Activated naive CD8-positive, alpha-beta T cell treated with anti-CD3 and anti-CD28 coated beads, Interleukin-2, amount 10 ng/mL, durations not matched to agents 7 days and 5 days (primary cell): Measurements from ENCODE around the gene ANO4. TPM values are rescaled to one million over a fixed set of nuclear protein-coding genes. Genes with fewer than 3 reads are reported as not detected.
"Not testable (repeated sequence)": the region's sequence is repeated elsewhere in the genome, so short reads cannot be mapped to it uniquely, and the experiment has no call there.

Experiments used
- ATAC-seq: fragments of 150-1000 bp; cut with Tn5 transposase; one replicate; pipeline ENCODE4 v1.10.0; 2021; ENCODE audit warnings: low read depth, moderate library complexity
- POLR2A ChIA-PET: fragments of 350-600 bp; sonication (Branson Sonifier 250); formaldehyde crosslinking; loops from one replicate; lab custom pipeline; 2021; ENCODE audit warnings: antibody characterized with exemption; lab: Charles Lee
- DNase-seq: peaks from one replicate; pipeline ENCODE4 v3.0.0; 2021
- H3K27ac Mint-ChIP-seq: one replicate; pipeline ENCODE4 v1.8.0; 2022; ENCODE audit warnings: mild to moderate bottlenecking, mixed read lengths
- H3K27me3 Mint-ChIP-seq: one replicate; pipeline ENCODE4 v1.8.0; 2022; ENCODE audit warnings: mild to moderate bottlenecking, moderate library complexity, mixed read lengths
- H3K36me3 Mint-ChIP-seq: one replicate; pipeline ENCODE4 v1.8.0; 2021; ENCODE audit warnings: mild to moderate bottlenecking, mixed read lengths
- H3K4me1 Mint-ChIP-seq: one replicate; pipeline ENCODE4 v1.8.0; 2021; ENCODE audit warnings: mixed read lengths
- H3K4me3 Mint-ChIP-seq: one replicate; pipeline ENCODE4 v1.8.0; 2022; ENCODE audit warnings: mild to moderate bottlenecking, moderate library complexity, mixed read lengths
- H3K9me3 Mint-ChIP-seq: one replicate; pipeline ENCODE4 v1.8.0; 2021; ENCODE audit warnings: mixed read lengths
- total RNA-seq, 2 experiments: library from RNA; stranded (reverse); gene quantifications; one replicate each; pipeline ENCODE4 v1.2.3, GENCODE V29; 2021

ANO4 gene
- total RNA-seq, 2 experiments from 2014 or later: not detected

DNA sequence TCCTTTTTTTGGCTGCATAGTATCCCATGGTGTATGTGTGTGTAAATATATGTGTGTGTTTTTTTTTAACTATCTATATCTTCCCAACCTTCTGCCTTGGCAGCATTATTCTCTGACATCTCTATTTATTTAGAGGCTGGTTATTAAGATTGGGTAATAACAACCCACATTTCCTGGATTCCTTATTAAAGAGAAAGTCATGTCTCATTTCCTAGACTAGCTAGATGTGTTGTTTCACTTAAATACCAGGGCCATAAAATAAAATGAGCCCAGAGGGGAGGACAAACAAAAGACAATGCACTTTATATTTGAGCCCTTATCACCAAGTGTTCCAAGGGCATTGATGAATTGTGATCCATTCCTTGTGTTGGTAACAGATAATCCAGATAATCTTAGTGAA lies 246.4 kb downstream of the ANO4 start:
- no peak overlapping the region for H3K4me3 Mint-ChIP-seq
- no peaks in the 10 kb centered on the region for H3K27me3 Mint-ChIP-seq
- POLR2A ChIA-PET: no interaction called here
- DNase-seq (no peak), ATAC-seq (no peak)
- H3K27ac Mint-ChIP-seq: no peak overlapping the region
- no peaks in the 10 kb centered on the region for H3K4me1 Mint-ChIP-seq
- H3K36me3 Mint-ChIP-seq: no peaks in the 10 kb centered on the region
- peaks cover 1% of the 10 kb centered on the region for H3K9me3 Mint-ChIP-seq

DNA sequence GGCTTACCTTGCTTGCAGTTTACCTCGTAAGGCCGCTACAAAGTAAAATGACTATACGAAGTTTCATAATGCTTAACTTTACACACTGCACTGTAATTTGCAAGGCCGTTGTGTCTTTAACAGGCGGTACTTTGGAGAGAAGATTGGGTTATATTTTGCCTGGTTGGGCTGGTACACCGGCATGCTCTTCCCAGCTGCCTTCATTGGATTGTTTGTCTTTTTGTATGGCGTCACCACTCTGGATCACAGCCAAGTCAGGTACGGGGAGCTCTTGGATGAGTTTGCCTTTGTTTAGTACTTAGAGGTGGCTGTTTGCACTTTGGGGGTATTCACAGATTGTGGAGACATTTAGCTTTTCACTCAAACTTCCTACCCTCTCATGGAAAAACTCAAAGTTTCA lies 247.6 kb downstream of the ANO4 start:
- H3K27ac Mint-ChIP-seq: no peak overlapping the region
- POLR2A ChIA-PET: no interaction called here
- H3K9me3 Mint-ChIP-seq: no peaks in the 10 kb centered on the region
- DNase-seq (no peak), ATAC-seq (no peak)
- no peaks in the 10 kb centered on the region for H3K36me3 Mint-ChIP-seq
- H3K27me3 Mint-ChIP-seq: no peaks in the 10 kb centered on the region
- H3K4me1 Mint-ChIP-seq: no peaks in the 10 kb centered on the region
- no peak overlapping the region for H3K4me3 Mint-ChIP-seq

DNA sequence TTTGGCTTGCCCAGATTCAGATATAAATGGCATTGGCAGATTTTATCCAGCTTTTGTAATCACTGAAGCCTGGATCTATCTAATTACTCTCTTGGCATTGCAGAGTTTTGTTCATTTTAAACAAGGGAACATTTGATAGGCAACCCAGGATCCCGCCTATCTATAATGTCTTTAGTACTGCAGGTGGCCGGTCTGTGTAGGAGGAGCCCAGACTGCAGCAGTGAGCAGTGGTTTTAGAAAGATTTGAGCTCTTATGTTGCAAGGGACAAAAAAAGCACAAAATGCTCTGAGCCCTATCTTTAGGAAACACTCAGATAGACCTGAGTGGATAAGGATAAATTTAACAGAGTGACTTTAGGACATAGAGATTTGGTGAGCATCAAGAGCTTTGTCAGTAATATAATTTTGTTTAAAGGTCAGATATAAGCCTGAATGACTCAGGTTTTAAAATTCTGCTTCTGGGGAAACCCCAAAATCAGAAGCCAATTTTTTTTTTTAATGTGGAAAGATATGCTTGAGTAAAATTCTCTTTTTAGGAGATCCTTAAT lies 250.0 kb downstream of the ANO4 start:
- H3K27ac Mint-ChIP-seq: no peak overlapping the region
- no peaks in the 10 kb centered on the region for H3K36me3 Mint-ChIP-seq
- POLR2A ChIA-PET: no interaction called here
- no peaks in the 10 kb centered on the region for H3K27me3 Mint-ChIP-seq
- H3K9me3 Mint-ChIP-seq: no peaks in the 10 kb centered on the region
- no peaks in the 10 kb centered on the region for H3K4me1 Mint-ChIP-seq
- no peak for ATAC-seq
- DNase-seq: no peak
- H3K4me3 Mint-ChIP-seq: no peak overlapping the region

DNA sequence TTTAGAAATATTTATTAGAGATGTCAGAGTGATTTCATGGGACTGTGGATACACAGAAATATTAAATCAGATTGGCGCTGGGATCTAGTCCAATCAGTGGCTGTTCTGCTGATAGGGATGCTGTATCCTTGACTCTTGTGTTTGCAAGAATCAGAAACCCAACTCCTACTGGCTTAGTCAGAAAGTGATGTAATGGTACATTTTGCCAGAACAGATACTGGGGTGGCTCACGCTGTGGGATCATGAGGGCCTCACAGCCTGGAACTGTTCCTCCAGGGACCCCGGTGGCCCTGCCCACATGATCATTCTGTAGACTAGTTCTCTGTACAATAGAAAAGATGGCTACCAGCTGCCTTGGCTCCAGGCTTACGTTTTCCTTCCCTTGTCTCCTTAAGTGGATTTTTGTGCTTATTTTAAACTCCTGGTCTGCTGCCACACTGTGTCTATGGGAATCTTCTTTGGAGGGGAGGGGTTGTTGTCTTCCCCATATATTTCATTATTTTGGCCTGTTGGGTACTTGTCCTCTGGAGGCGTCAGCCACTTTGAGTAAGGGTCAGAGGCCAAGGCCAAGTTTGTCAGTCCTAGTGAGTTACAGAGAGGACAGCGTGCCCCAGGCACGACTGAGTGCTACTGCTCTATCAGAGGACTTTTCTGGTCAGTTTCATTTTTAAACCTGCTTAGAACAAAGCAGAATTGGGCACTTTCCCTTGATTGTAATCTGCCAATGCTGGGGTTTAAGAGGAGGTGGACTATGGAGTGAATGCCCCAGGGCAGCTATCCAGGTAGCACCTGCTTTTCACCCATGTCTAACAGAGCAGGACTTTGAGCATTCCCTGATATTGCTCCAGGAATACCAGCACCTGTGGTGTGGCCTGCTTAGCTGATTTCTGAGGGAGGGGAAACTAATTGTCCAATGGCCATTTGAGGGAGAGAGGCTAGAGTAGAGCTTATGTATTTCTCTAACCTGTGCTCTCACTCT lies 251.2 kb downstream of the ANO4 start:
- Mint-ChIP-seq H3K36me3 (no peaks in the 10 kb centered on the region), H3K27me3 (no peaks in the 10 kb centered on the region), H3K27ac (no peak overlapping the region), H3K9me3 (no peaks in the 10 kb centered on the region), H3K4me3 (no peak overlapping the region), H3K4me1 (no peaks in the 10 kb centered on the region)
- DNase-seq (no peak), ATAC-seq (no peak)
- POLR2A ChIA-PET: no interaction called here

DNA sequence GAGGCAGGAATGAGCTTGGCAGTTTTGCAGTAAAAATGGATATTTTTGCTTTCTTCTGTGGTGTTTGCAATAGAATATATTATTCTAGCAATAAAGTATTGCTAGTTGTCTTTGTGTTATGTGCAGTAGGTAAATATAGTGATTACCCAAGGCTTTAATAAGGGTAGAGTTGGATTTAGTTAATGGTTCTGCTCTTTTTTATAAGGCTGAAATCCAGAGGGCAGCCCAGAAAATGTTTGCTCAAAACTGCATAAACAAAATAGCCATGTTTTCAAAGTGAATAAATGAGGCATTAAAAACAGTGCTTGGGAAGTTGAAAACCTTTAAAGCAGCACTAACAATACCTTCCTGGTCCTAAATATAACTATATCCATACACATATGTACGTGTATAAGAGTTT lies 253.1 kb downstream of the ANO4 start:
- H3K36me3 Mint-ChIP-seq: no peaks in the 10 kb centered on the region
- H3K9me3 Mint-ChIP-seq: no peaks in the 10 kb centered on the region
- no peaks in the 10 kb centered on the region for H3K27me3 Mint-ChIP-seq
- H3K27ac Mint-ChIP-seq: no peak overlapping the region
- ATAC-seq (no peak), DNase-seq (no peak)
- H3K4me1 Mint-ChIP-seq: no peaks in the 10 kb centered on the region
- H3K4me3 Mint-ChIP-seq: no peak overlapping the region
- POLR2A ChIA-PET: no interaction called here

DNA sequence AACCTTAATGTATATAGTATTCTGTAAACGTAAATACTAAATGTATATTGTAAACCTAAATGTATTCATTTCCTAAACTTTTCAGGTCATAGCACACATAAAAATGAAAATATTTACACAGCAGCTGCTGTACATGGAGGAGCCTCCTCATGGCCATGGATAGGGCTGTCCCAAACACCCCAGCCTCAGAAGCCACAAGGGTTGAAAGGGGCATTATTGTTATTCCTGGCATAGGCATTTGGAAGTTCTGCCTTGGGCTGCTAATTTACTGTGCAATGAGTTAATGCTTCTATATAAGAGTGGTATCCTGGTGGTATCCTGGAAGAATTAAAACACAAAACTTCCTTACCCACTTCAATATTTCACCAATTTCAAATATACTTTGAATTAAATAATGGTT lies 256.1 kb downstream of the ANO4 start:
- no peaks in the 10 kb centered on the region for H3K4me1 Mint-ChIP-seq
- DNase-seq (no peak), ATAC-seq (no peak)
- H3K27ac Mint-ChIP-seq: no peak overlapping the region
- no peaks in the 10 kb centered on the region for H3K36me3 Mint-ChIP-seq
- no peaks in the 10 kb centered on the region for H3K27me3 Mint-ChIP-seq
- no peaks in the 10 kb centered on the region for H3K9me3 Mint-ChIP-seq
- no peak overlapping the region for H3K4me3 Mint-ChIP-seq
- POLR2A ChIA-PET: no interaction called here

DNA sequence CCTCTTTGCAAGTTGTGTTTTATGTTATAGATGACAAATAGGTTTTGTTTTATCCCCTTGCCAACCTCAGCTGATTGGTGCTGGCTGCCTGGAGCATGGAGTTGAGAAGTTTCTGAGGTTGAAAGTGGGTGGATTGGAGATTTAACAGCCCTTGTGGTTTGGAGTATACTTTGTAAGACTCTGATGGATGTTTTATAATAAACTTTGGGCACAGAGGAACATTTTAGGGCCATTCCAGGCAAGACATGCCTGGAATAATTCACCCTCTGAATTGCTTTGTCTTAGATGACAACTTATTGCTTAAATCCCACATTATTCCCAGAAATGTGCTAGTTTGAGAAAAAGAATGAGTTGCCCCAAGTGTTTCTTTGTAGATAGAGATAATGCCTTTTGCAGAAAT lies 256.6 kb downstream of the ANO4 start:
- H3K36me3 Mint-ChIP-seq: no peaks in the 10 kb centered on the region
- no peak overlapping the region for H3K27ac Mint-ChIP-seq
- DNase-seq: no peak
- no peak overlapping the region for H3K4me3 Mint-ChIP-seq
- POLR2A ChIA-PET: no interaction called here
- no peaks in the 10 kb centered on the region for H3K9me3 Mint-ChIP-seq
- ATAC-seq: no peak
- no peaks in the 10 kb centered on the region for H3K27me3 Mint-ChIP-seq
- H3K4me1 Mint-ChIP-seq: no peaks in the 10 kb centered on the region

DNA sequence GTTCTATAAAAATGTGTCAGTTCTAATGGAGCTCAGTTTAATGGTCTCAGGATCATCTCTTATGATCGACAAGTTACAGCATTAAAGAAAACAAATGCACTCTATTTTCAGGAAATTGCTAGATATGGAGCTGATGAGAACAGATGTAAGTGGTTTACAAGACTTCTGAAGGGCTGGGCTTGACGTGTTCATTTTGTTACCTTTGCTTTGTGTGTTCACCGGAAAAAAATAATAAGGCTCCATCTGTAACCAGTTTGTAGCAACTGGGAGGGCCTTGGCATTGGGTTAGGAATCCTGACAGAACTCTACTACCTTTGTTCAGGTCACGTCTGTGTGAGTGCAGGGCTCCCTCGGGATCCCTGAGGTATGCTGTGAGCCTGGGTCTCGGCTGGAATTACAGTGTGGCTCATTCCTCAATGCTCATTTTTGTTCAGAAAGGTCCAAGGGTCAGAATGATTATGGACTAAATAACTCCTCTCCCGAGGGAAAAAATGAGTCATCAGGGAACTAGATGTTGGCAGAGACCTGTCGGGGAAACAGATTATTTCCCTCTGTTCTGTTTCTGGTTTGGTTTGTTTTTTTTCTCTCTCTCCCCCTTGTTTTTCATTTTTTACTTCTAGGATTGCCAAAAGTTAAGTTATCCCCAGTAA lies 257.4 kb downstream of the ANO4 start:
- no peak for ATAC-seq

DNA sequence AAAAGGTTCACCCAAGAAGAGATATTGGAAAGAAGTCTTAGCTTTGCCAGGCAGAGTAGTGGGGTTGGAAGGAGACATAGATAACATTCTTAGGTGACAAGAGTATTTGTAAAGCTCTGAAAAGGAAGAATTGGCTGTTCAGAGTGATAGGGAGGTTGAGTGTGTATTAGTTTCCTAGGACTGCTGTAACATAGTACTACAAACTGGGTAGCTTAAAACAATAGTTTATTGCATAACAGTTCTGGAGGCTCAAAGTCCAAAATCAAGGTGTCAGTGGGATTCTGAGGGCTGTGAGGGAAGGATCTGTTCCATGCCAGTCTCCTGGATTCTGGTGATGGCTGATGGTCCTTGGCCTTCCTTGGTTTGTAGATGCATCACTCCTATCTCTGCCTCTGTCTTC lies 258.6 kb downstream of the ANO4 start:
- ATAC-seq (no peak), DNase-seq (no peak)
- Mint-ChIP-seq H3K9me3 (no peaks in the 10 kb centered on the region), H3K4me1 (no peaks in the 10 kb centered on the region), H3K27me3 (no peaks in the 10 kb centered on the region), H3K4me3 (no peak overlapping the region), H3K36me3 (no peaks in the 10 kb centered on the region), H3K27ac (no peak overlapping the region)
- POLR2A ChIA-PET: no interaction called here

More for the DNA sequence above, 257.4 kb downstream of the ANO4 start:
- POLR2A ChIA-PET: no interaction called here
- Mint-ChIP-seq H3K9me3 (no peaks in the 10 kb centered on the region), H3K27me3 (no peaks in the 10 kb centered on the region), H3K27ac (no peak overlapping the region), H3K36me3 (no peaks in the 10 kb centered on the region), H3K4me1 (no peaks in the 10 kb centered on the region), H3K4me3 (no peak overlapping the region)
- DNase-seq: no peak

DNA sequence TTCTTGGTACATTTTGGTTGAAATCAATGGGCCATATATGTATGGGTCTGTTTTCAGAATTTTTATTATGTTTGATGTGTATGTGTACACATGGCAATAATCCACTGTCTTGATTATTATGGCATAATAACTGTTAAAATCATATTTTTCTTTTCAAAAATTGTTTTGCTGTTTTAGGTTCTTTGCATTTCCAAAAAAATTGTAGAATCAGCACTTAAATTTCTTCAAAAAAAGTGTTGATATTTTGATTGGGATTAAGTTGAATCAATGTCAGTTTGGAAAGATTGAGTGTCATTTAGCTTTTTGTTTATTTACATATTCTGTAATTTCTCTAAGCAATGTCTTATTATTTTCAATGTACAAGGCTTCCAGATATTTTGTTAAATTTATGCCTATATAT lies 261.4 kb downstream of the ANO4 start:
- Mint-ChIP-seq H3K4me1 (no peaks in the 10 kb centered on the region), H3K27ac (no peak overlapping the region), H3K4me3 (no peak overlapping the region), H3K27me3 (no peaks in the 10 kb centered on the region), H3K36me3 (no peaks in the 10 kb centered on the region), H3K9me3 (peaks cover 5% of the 10 kb centered on the region)
- ATAC-seq (no peak), DNase-seq (no peak)
- POLR2A ChIA-PET: no interaction called here

DNA sequence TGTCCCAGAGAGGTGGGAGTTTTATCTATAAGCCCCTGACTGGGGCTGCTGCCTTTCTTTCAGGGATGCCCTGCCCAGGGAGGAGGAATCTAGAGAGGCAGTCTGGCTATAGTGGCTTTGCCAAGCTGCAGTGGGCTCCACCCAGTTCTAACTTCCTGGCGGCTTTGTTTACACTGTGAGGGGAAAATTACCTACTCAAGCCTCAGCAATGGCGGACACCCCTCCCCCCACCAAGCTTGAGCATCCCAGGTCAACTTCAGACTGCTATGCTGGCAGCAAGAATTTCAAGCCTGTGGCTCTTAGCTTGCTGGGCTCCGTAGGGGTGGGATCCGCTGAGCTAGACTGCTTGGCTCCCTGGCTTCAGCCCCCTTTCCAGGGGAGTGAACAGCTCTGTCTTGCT lies 267.9 kb downstream of the ANO4 start:
- H3K27me3 Mint-ChIP-seq, ATAC-seq, POLR2A ChIA-PET, H3K36me3 Mint-ChIP-seq, H3K4me3 Mint-ChIP-seq, H3K27ac Mint-ChIP-seq, H3K9me3 Mint-ChIP-seq, H3K4me1 Mint-ChIP-seq, DNase-seq: not testable (repeated sequence)

DNA sequence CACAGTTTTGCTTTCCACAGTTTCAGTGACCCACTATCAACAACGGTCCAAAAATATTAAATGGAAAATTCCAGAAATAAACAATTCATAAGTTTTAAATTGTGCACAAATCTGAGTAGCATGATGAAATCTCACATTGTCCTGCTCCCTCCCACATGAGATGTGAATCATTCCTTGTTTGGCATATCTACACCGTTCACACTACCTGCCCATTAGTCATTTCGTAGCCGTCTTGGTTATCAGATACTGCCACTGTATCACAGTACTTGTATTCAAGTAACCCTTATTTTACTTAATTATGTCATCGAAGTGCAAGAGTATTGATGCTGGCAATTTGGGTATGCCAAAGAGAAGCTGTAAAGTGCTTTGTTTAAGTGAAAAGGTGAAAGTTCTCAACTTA lies 270.1 kb downstream of the ANO4 start:
- POLR2A ChIA-PET: no interaction called here
- Mint-ChIP-seq H3K27me3 (no peaks in the 10 kb centered on the region), H3K36me3 (no peaks in the 10 kb centered on the region), H3K9me3 (peaks cover 3% of the 10 kb centered on the region), H3K27ac (no peak overlapping the region), H3K4me1 (no peaks in the 10 kb centered on the region), H3K4me3 (no peak overlapping the region)
- ATAC-seq (no peak), DNase-seq (no peak)

DNA sequence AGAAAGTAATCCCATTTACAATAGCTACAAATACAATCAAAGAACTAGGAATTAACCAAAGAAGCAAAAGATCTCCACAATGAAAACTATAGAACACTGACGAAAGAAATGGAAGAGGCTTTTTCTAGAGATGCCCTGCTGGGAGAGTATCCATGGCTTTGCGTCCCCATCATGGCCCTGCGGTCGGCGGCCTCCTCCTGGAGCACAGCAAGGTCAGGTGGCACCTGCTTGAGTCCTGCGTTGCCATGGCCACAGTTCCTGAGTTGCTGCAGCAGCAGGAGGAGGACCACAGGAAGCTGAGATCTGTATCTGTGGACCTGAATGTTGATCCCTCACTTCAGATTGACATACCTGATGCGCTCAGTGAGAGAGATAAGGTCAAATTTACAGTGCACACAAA lies 271.9 kb downstream of the ANO4 start:
- ATAC-seq: no peak
- Mint-ChIP-seq H3K4me1 (no peaks in the 10 kb centered on the region), H3K27me3 (no peaks in the 10 kb centered on the region), H3K36me3 (no peaks in the 10 kb centered on the region), H3K27ac (no peak overlapping the region), H3K4me3 (no peak overlapping the region), H3K9me3 (no peaks in the 10 kb centered on the region)
- POLR2A ChIA-PET: no interaction called here
- DNase-seq: no peak

DNA sequence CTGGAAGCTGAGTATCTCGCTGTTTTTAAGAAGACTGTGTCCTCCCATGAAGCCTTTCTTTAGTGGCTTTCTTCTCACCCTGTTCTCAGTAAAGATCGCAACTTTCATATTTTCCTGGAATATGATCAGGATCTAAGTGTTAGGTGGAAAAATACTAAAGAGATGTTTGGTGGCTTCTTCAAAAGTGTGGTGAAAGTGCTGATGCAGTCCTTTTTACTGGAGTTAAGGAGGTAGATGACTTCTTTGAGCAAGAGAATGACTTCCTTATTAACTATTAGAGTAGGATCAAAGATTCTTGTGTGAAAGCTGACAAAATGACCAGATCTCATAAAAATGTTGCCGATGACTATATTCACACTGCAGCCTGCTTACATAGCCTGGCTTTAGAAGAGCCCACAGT lies 273.8 kb downstream of the ANO4 start:
- Mint-ChIP-seq H3K4me1 (no peaks in the 10 kb centered on the region), H3K27me3 (no peaks in the 10 kb centered on the region), H3K4me3 (no peak overlapping the region), H3K27ac (no peak overlapping the region), H3K36me3 (no peaks in the 10 kb centered on the region), H3K9me3 (peaks cover 1% of the 10 kb centered on the region)
- no peak for ATAC-seq
- POLR2A ChIA-PET: no interaction called here
- DNase-seq: no peak
